AG09319 (cell line): ENCODE results near the gene AICDA.
A peak's percentile ranks its signal among the peaks of the same experiment; 100 is the strongest.
"Not testable (repeated sequence)": the region's sequence is repeated elsewhere in the genome, so short reads cannot be mapped to it uniquely, and the experiment has no call there.

Experiments
- DNase-seq: peaks from one replicate; pipeline ENCODE4 v3.0.0-alpha.2; 2010; ENCODE audit warnings: low read depth; ENCODE audit errors: extremely low read depth
- CTCF ChIP-seq: IDR thresholded peaks from 2 replicates; pipeline ENCODE4 v1.5.1; 2011; ENCODE audit warnings: low read depth, mild to moderate bottlenecking, inconsistent platforms, low read length, moderate library complexity

Gene AICDA

DNA sequence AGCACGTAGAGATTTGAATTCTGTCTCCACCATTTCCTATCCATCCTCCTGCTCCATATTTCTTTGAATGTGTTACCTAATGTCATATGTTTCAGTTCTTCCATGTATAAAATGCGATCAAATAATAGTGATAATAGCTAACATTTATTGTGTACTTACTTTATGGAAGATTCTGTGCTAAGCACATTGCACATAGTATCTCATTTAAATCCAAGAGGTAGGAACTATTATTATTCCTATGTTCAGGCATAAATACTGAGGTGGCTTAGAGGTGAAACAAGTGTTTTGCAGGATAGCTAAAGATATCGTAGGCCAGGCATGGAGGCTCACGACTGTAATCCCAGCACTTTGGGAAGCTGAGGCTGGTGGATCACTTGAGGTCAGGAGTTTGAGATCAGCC is 17.5 kb upstream of the AICDA start:
- no peak for DNase-seq
- TF ChIP-seq CTCF = no peak

GRCh38 chr12:8629486-8630033 is 16.9 kb upstream of the AICDA start:
- TF ChIP-seq CTCF = no peak
- DNase-seq = no peak

GRCh38 chr12:8628731-8629130 is 16.1 kb upstream of the AICDA start:
- no peak for DNase-seq
- TF ChIP-seq CTCF = no peak

DNA sequence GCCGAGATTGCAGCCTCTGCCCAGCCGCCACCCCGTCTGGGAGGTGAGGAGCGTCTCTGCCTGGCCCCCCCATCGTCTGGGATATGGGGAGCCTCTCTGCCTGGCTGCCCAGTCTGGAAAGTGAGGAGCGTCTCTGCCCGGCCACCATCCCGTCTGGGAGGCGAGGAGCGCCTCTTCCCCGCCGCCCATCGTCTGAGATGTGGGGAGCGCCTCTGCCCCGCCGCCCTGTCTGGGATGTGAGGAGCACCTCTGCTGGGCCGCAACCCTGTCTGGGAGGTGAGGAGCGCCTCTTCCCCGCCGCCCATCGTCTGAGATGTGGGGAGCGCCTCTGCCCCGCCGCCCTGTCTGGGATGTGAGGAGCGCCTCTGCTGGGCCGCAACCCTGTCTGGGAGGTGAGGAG is 12.1 kb upstream of the AICDA start:
- not testable (repeated sequence) for DNase-seq

DNA sequence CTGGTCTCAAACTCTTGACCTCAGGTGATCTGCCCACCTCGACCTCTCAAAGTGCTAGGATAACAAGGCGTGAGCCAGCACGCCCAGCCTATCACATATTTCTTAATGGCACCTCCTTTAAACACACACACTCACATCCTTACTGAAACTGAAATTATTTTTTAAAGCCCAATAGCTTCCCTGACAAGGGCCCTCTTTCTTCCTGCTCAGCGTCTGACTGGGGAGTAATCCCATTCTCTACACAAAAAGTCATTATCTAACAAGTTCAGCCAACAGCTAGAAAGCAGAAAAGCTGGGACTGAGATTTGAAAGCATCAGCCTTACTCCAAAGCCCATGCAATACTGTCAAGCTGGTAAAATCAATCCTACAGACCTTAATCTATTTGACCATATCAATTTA is 10.0 kb upstream of the AICDA start:
- DNase-seq = no peak
- no peak for TF ChIP-seq CTCF

DNA sequence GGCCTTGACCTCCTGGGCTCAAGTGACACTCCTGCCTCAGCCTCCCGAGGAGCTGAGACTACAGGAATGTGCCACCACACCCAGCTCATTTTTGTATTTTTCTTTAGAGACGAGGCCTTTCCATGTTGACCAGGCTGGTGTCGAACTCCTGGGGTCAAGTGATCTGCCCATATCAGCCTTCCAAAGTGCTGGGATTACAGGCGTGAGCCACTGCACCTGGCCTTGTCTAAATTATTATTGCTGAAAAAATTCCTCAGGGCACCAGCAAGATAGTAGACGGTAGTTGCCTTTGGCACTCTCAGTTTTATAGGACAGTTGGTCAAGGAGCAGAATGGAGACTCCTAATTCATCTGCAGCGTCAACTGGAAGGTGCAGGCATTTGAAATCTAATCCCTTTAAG is 2.5 kb upstream of the AICDA start:
- no peak for DNase-seq
- no peak for TF ChIP-seq CTCF

DNA sequence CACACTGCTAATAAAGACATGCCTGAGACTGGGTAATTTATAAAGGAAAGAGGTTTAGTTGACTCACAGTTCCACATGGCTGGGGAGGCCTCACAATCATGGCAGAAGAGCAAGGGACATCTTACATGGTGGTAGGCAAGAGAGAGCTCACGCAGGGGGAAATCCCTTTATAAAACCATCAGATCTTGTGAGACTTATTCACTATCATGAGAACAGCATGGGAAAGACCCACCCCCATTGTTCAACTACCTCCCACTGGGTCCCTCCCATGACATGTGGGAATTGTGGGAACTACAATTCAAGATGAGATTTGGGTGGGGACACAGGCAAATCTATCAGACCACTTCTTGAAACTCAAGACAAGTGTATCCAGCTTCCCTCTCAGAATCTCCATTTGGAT is 1.2 kb upstream of the AICDA start:
- DNase-seq = not testable (repeated sequence)

- TF ChIP-seq CTCF = peak; percentile 46
Measured at GRCh38 chr12:8609061-8609570, 3.5 kb downstream of the AICDA start.

GRCh38 chr12:8606890-8607289 is 5.8 kb downstream of the AICDA start:
- no peak for DNase-seq
- no peak for TF ChIP-seq CTCF

More at GRCh38 chr12:8609061-8609570, 3.5 kb downstream of the AICDA start:
- peak; percentile 4 for DNase-seq
